SH-SY5Y (cell line): ENCODE results near the gene SPRR1B.

ENCODE experiments used
- GATA2 ChIP-seq: IDR thresholded peaks from 2 replicates; pipeline ENCODE4 v1.6.1; 2011; ENCODE audit warnings: mild to moderate bottlenecking, low read depth, low read length
- GATA3 ChIP-seq: IDR thresholded peaks from 2 replicates; pipeline ENCODE4 v1.6.1; 2011; ENCODE audit warnings: low read depth, mild to moderate bottlenecking, low read length, moderate library complexity

Gene SPRR1B

GRCh38 chr1:153030895-153031294 lies at the start of gene SPRR1B:
Gene SPRR1B (plus strand): TSS chr1:153031203. CDS start chr1:153032346, 1,143 bp downstream.
- TF ChIP-seq GATA3 (no peak), GATA2 (no peak)

DNA sequence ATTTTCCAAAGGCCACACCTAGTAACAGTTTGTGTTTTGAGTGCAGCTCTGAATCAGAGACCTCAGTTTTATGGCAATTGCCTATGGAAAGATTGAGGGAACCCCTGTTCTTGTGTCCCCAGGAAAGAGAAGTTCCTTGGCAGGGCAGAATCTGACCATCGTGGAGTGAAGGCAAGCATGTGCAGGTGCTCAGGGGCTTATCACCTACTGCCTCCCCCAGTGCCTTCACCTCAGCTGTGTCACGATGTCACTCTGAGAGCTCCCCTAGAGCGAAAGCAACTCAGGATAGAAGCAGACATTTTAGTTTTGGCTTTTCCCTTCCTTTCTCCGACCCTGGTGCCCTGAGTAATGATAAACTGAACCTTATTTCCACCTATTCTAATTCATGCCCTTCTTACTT lies 48.9 kb upstream of the SPRR1B start:
- TF ChIP-seq GATA3, result no peak
- TF ChIP-seq GATA2, result no peak

DNA sequence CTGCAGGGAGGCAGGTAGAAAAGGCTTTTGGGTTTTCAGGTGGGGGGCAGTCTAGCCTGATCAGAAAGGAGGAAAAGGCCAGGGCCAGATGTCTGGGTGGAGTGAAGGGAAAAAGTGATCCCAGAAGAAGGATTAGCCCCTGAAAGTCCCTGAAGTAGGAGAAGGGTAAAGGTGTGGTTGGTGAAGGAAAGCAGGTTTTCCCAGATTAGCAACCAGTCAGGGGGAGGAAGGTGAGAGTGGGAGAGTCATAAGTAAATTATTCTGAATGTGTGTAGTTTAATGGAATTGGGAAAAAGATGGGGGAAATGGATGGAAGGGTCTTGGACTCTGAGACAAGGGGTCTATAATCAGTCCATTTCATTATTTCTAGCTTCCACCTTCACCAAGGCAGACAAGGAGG lies 47.8 kb upstream of the SPRR1B start:
- TF ChIP-seq GATA3 (no peak), GATA2 (no peak)

- no peak for TF ChIP-seq GATA3
- TF ChIP-seq GATA2, result no peak
Observed at GRCh38 chr1:152983743-152984142, 47.3 kb upstream of the SPRR1B start, which contains the start of gene SPRR1A. Gene SPRR1A (plus strand): TSS chr1:152984081. CDS start chr1:152985231, 1,150 bp downstream.

DNA sequence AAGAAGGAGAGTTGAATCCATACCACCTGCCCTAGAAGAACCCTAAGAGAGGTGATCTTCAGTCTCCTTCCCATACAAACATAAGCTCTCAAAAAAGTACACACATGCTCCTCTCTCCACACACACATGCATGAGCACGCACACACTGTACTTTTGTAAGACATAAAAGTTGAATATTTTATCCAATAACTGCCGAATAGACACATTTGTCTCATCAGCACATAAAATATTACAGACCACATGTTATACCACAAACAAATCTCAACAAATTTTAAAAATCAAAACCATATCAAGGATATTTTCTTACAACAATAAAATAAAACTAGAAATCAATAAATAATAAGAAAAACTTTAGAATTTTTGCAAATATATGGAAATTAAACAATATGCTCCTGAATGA lies 44.4 kb upstream of the SPRR1B start:
- TF ChIP-seq GATA2 (no peak), GATA3 (no peak)

DNA sequence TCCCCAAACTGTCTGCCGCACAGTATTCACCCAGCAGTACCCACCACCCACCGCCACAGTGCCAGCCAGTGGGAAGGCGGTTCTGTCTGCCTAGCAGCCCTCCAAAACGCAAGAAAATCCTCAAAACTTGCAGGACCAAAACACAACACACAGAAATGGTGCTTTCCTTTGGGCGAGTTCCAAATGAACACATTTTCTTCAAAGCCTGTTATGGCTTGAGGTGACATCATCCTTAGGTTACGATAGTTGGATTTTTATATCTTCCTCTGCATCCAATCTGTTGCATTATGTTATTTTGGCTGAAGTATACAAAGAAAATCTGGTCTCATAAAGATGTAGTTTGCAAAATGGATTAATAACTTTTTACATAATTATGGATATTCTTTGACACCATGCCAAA lies 37.8 kb upstream of the SPRR1B start:
- TF ChIP-seq GATA2, result no peak
- TF ChIP-seq GATA3, result no peak

- TF ChIP-seq GATA2 (no peak), GATA3 (no peak)
Observed at GRCh38 chr1:152995842-152996241, 35.2 kb upstream of the SPRR1B start.

GRCh38 chr1:152996633-152997400 lies 34.2 kb upstream of the SPRR1B start:
- TF ChIP-seq GATA2 (no peak), GATA3 (no peak)

GRCh38 chr1:152997901-152998300 lies 33.1 kb upstream of the SPRR1B start:
- no peak for TF ChIP-seq GATA2
- TF ChIP-seq GATA3, result no peak

DNA sequence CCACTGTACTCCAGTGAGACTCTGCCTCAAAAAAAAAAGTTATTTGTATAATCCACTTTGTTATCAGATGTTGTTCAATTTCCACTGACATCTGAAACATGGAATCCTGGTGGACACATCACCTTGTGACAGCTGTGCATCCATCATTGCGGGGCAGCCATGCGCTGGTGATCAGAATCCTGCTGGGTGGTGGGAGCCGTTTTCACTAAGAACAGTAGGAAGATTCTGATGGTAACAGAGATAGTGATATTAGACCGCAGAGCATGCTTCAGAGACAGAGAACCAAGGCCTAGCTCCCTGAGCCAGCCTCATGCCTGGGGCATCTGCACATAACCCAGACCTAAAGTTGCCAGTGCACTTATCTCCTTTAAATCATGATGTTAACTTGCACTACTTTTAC lies 32.5 kb upstream of the SPRR1B start:
- TF ChIP-seq GATA2, result no peak
- TF ChIP-seq GATA3, result no peak

DNA sequence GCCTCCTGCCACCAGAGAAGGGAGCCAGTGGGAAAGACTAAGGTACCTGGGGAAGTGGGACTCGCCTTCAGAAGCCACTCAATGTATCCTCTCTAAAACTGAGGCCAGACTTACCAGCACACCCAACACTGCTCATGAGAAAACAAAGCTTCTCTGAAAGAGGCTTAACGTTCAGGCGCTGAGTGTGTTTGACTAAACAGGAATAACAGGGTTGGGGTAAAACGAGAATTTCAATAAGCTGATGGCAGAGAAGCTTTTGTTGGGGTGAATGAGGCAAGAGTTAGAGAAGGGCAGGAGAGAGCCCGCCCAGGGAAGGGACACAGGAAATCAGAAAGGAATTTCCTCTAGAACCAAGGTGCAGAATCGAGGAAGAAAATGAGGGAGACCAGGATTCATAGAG lies 31.2 kb upstream of the SPRR1B start:
- no peak for TF ChIP-seq GATA2
- no peak for TF ChIP-seq GATA3

DNA sequence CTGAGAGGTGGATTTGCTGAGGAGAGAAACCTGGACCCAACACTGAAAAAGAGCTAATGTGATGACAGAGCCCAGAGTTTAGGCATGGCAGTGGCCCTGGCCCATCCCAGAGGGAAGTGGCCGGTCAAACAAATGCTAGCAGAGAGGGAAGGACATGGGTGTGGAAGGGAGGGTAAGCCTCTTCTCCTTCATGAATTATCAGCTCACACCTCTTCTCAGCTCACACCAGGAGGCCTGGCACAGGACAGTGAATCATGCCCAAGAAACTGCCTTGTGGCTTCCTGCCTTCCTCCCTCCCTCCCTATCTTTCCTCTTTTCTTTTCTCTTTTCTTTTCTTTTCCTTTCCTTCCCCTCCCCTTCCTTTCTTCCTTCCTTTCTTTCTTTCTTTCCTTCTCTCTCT lies 30.7 kb upstream of the SPRR1B start:
- TF ChIP-seq GATA2, result no peak
- no peak for TF ChIP-seq GATA3

GRCh38 chr1:153001382-153001781 lies 29.6 kb upstream of the SPRR1B start, which contains the start of gene SPRR3:
Gene SPRR3 (plus strand): TSS chr1:153001749. CDS start chr1:153003021, 1,272 bp downstream.
- no peak for TF ChIP-seq GATA3
- no peak for TF ChIP-seq GATA2

GRCh38 chr1:153023109-153023508 lies 7.9 kb upstream of the SPRR1B start:
- TF ChIP-seq GATA2 (no peak), GATA3 (no peak)

GRCh38 chr1:153024413-153024812 lies 6.6 kb upstream of the SPRR1B start:
- no peak for TF ChIP-seq GATA3
- TF ChIP-seq GATA2, result no peak
